LNCaP clone FGC (cell line): ENCODE data around the gene RIMS1.

Experiments used
- DNase-seq: peaks from one replicate; pipeline ENCODE4 v3.0.0-alpha.2; 2011; ENCODE audit warnings: low read depth
- H3K4me3 ChIP-seq: 2 replicates; pipeline ENCODE4 v1.5.1; 2011; ENCODE audit warnings: mild to moderate bottlenecking, low read depth, low read length, control low read depth
- CTCF ChIP-seq: IDR thresholded peaks from 2 replicates; pipeline ENCODE4 v1.5.1; 2012; ENCODE audit warnings: mild to moderate bottlenecking; ENCODE audit not compliant: control insufficient read depth, insufficient read depth; ENCODE audit errors: extremely low read depth

The RIMS1 gene

GRCh38 chr6:72132427-72132826, 246.1 kb downstream of the RIMS1 start:
- no peak for DNase-seq
- no peak overlapping the region for H3K4me3 ChIP-seq
- no peak for TF ChIP-seq CTCF

- no peak for DNase-seq
- H3K4me3 ChIP-seq: no peak overlapping the region
- no peak for TF ChIP-seq CTCF
These were observed 246.5 kb downstream of the RIMS1 start for GRCh38 chr6:72132851-72133250.

- no peak for TF ChIP-seq CTCF
- H3K4me3 ChIP-seq: no peak overlapping the region
- no peak for DNase-seq
These were observed 247.0 kb downstream of the RIMS1 start for GRCh38 chr6:72133324-72133723.

- H3K4me3 ChIP-seq: no peak overlapping the region
- DNase-seq: peak; percentile 36
- peak; percentile 48 for TF ChIP-seq CTCF
These were observed 254.4 kb downstream of the RIMS1 start for GRCh38 chr6:72140795-72141194.

GRCh38 chr6:72149715-72150114, 263.4 kb downstream of the RIMS1 start:
- TF ChIP-seq CTCF: no peak
- H3K4me3 ChIP-seq: no peak overlapping the region
- no peak for DNase-seq

- H3K4me3 ChIP-seq: no peak overlapping the region
- no peak for DNase-seq
- TF ChIP-seq CTCF: no peak
These were observed 265.4 kb downstream of the RIMS1 start for GRCh38 chr6:72151742-72152141.

GRCh38 chr6:72175916-72176315, 289.6 kb downstream of the RIMS1 start:
- DNase-seq: no peak
- no peak overlapping the region for H3K4me3 ChIP-seq
- TF ChIP-seq CTCF: no peak
